HepG2 (cell line): ENCODE measurements around the gene FYB2. TPM values are rescaled to one million over a fixed set of nuclear protein-coding genes. Genes with fewer than 3 reads are reported as not detected.

Experiments
- ATAC-seq: fragments of 200-7000 bp; cut with Tn5 transposase; 3 replicates; pipeline ENCODE4 v1.9.1; 2020; ENCODE audit warnings: mild to moderate bottlenecking, moderate library complexity
- BruUV-seq: library from RNA; stranded (reverse); fragments of 400-500 nt; replicated peaks from 2 replicates; lab custom pipeline; 2021; lab: Mats Ljungman, UMichigan
- CTCF ChIA-PET: fragments of 300-600 bp; formaldehyde crosslinking; extraction: SDS; loops from one replicate; lab custom pipeline; 2021; ENCODE audit warnings: low total read pairs, inconsistent platforms, low intra/inter-chr PET ratio; lab: Yijun Ruan, JAX
- POLR2A ChIA-PET: fragments of 350-600 bp; sonication (Branson Sonifier 250); formaldehyde crosslinking; loops from one replicate; lab custom pipeline; 2020; ENCODE audit warnings: antibody characterized with exemption, inconsistent platforms; lab: Yijun Ruan, JAX
- DNase-seq: peaks from one replicate; pipeline ENCODE4 v3.0.0-alpha.2; 2015; ENCODE audit warnings: low spot score
- FAIRE-seq: peaks from 3 replicates; lab custom pipeline; 2011; peaks lifted over from hg19 to GRCh38; lab: Jason Lieb, UNC
- H2AFZ ChIP-seq: one replicate; pipeline ENCODE4 v1.6.1; 2011; ENCODE audit warnings: low read length, inconsistent platforms
- H3K27ac ChIP-seq: fragments of 300-600 bp; 3 replicates; pipeline ENCODE4 v1.8.0; 2011; ENCODE audit warnings: mixed run types, mild to moderate bottlenecking, mixed read lengths, low read length, inconsistent platforms; ENCODE audit not compliant: insufficient read depth; ENCODE audit errors: extremely low read length
- H3K27me3 ChIP-seq, 2 experiments: fragments of 200-600 bp in 1 of 2; 2 replicates in 1 of 2; 3 replicates in 1 of 2; pipeline versions ENCODE4 v1.6.0 to v1.8.0; 2011; ENCODE audit warnings: low read length in 2 of 2, mild to moderate bottlenecking in 2 of 2, moderate library complexity in 2 of 2, inconsistent platforms in 1 of 2; ENCODE audit not compliant: insufficient read depth in 2 of 2, control insufficient read depth in 1 of 2
- H3K36me3 ChIP-seq, 2 experiments: fragments of 200-600 bp in 1 of 2; replicated peaks in 1 of 2; 2 replicates in 1 of 2; 3 replicates in 1 of 2; pipeline versions ENCODE4 v1.5.1 to v1.8.0; 2011; ENCODE audit warnings: low read length in 2 of 2, inconsistent platforms in 1 of 2; ENCODE audit not compliant: insufficient read depth in 2 of 2, control insufficient read depth in 1 of 2
- H3K4me1 ChIP-seq: 2 replicates; pipeline ENCODE4 v1.5.1; 2012; ENCODE audit warnings: low read length, inconsistent platforms; ENCODE audit not compliant: insufficient read depth
- H3K4me2 ChIP-seq: 2 replicates; pipeline ENCODE4 v1.6.0; 2011; ENCODE audit warnings: low read depth, low read length, inconsistent platforms
- H3K4me3 ChIP-seq, 3 experiments: fragments of 200-600 bp in 1 of 3; sonication (generic), shearing (Covaris generic) in 1 of 3; replicated peaks in 1 of 3; 2 replicates each; pipeline ENCODE4 v1.5.1; 2011 to 2016; ENCODE audit warnings: low read length in 3 of 3, inconsistent platforms in 2 of 3, low read depth in 2 of 3, mild to moderate bottlenecking in 2 of 3, control low read depth in 1 of 3, mixed read lengths in 1 of 3; ENCODE audit not compliant: insufficient read depth in 1 of 3
- H3K79me2 ChIP-seq: one replicate; pipeline ENCODE4 v1.6.1; 2011; ENCODE audit warnings: low read length, inconsistent platforms; ENCODE audit not compliant: insufficient read depth
- H3K9ac ChIP-seq: 2 replicates; pipeline ENCODE4 v1.6.0; 2011; ENCODE audit warnings: mild to moderate bottlenecking, low read depth, low read length, inconsistent platforms; ENCODE audit not compliant: insufficient read depth
- H3K9me3 ChIP-seq: 2 replicates; pipeline ENCODE4 v1.5.1; 2012; ENCODE audit warnings: mild to moderate bottlenecking, low read length
- H4K20me1 ChIP-seq: 2 replicates; pipeline ENCODE4 v1.6.0; 2011; ENCODE audit warnings: inconsistent platforms, mild to moderate bottlenecking, low read length, moderate library complexity; ENCODE audit not compliant: insufficient read depth
- ARID5B ChIP-seq: IDR thresholded peaks from 2 replicates; pipeline ENCODE4 v1.4.0; 2020; ENCODE audit warnings: mild to moderate bottlenecking, missing genetic modification reagents
- ARNT2 ChIP-seq: sonication (generic); formaldehyde crosslinking; IDR thresholded peaks from 2 replicates; pipeline ENCODE4 v1.8.0; 2022; ENCODE audit warnings: mild to moderate bottlenecking, low read depth, missing genetic modification reagents, moderate library complexity
- CEBPB ChIP-seq: IDR thresholded peaks from 2 replicates; pipeline ENCODE4 v1.6.1; 2011; ENCODE audit warnings: low read depth, low read length, improper control_type of control experiment, borderline replicate concordance
- HNF4A ChIP-seq: sonication (generic); formaldehyde crosslinking; IDR thresholded peaks from 2 replicates; pipeline ENCODE4 v1.4.0; 2020; ENCODE audit warnings: missing genetic modification reagents
- LCORL ChIP-seq, 2 experiments: fragments of 450-650 bp in 1 of 2; sonication (generic) in 1 of 2; formaldehyde crosslinking in 1 of 2; IDR thresholded peaks; 2 replicates each; pipeline versions ENCODE4 v1.5.0 to v1.6.1; 2017 to 2020; ENCODE audit warnings: antibody characterized with exemption in 1 of 2, missing genetic modification reagents in 1 of 2
- MAFF ChIP-seq: IDR thresholded peaks from 2 replicates; pipeline ENCODE4 v1.6.1; 2011; ENCODE audit warnings: low read depth, low read length, improper control_type of control experiment
- MAFG ChIP-seq: sonication (generic); formaldehyde crosslinking; IDR thresholded peaks from 2 replicates; pipeline ENCODE4 v1.5.1; 2020; ENCODE audit warnings: mild to moderate bottlenecking, missing genetic modification reagents
- MAFK ChIP-seq, 2 experiments: IDR thresholded peaks in 1 of 2; conservative IDR thresholded peaks in 1 of 2; 2 replicates each; pipeline ENCODE4 v1.6.1; 2011; ENCODE audit warnings: improper control_type of control experiment in 2 of 2, low read length in 2 of 2
- RXRB ChIP-seq: IDR thresholded peaks from 2 replicates; pipeline ENCODE4 v1.6.1; 2016; ENCODE audit warnings: borderline replicate concordance, missing genetic modification reagents, missing compliant biosample characterization
- TCF7L2 ChIP-seq: IDR thresholded peaks from 2 replicates; pipeline ENCODE4 v1.6.1; 2011; ENCODE audit warnings: mild to moderate bottlenecking, low read depth, low read length, moderate library complexity
- ZBTB38 ChIP-seq: sonication (generic); formaldehyde crosslinking; IDR thresholded peaks from 2 replicates; pipeline ENCODE4 v1.5.1; 2020; ENCODE audit warnings: mild to moderate bottlenecking, missing genetic modification reagents
- ZFY ChIP-seq: sonication (generic); formaldehyde crosslinking; IDR thresholded peaks from 2 replicates; pipeline ENCODE4 v1.4.0; 2020; ENCODE audit warnings: missing genetic modification reagents
- ZSCAN22 ChIP-seq: sonication (generic); formaldehyde crosslinking; IDR thresholded peaks from 2 replicates; pipeline ENCODE4 v1.4.0; 2020; ENCODE audit warnings: mild to moderate bottlenecking, missing genetic modification reagents
- WGBS: methylation state at CpG from one replicate; pipeline ENCODE4 v1.1.6; 2017; ENCODE audit warnings: low lambda C conversion rate; 5-methylcytosine and 5-hydroxymethylcytosine counted together
- in situ Hi-C: cut with HindIII; loops from 2 replicates; pipeline ENCODE4 v1.10.0; 2017; ENCODE audit warnings: low pct_unique_long_range_greater_than_20kb; ENCODE audit not compliant: extremely low pct_ligation_motif_present
- intact Hi-C: fragments of 100-400 bp; cut with micrococcal nuclease; formaldehyde crosslinking; loops from one replicate; pipeline ENCODE4 v1.10.0; 2022; ENCODE audit not compliant: unreplicated experiment
- polyA plus RNA-seq, 8 experiments: library from polyadenylated mRNA; depleted of rRNA in 3 of 8; stranded (reverse) in 7 of 8; unstranded in 1 of 8; fragments of >200 nt; fragmentation: Illumina TruSeq in 4 of 8; extraction: Trizol in 4 of 8; gene quantifications; 2 replicates each; pipeline versions ENCODE4 v1.2.1 to v1.2.3, GENCODE V29; 2011 to 2016; ENCODE audit warnings: low read depth in 4 of 8, missing spikeins in 1 of 8, mixed read lengths in 1 of 8; ENCODE audit not compliant: insufficient read depth in 1 of 8
- total RNA-seq, 5 experiments: library from RNA; depleted of rRNA; stranded (reverse); fragments of >200 nt; fragmentation: Illumina TruSeq; extraction: Trizol; gene quantifications; 2 replicates each; pipeline ENCODE4 v1.2.3, GENCODE V29; 2016; ENCODE audit warnings: low read depth in 1 of 5

Gene FYB2
- total and polyA plus RNA-seq, 2 of the 13 experiments (the other 11 are each of a cell fraction or from before 2014, with no cell fraction given), result 1.2 to 2.7 TPM

DNA sequence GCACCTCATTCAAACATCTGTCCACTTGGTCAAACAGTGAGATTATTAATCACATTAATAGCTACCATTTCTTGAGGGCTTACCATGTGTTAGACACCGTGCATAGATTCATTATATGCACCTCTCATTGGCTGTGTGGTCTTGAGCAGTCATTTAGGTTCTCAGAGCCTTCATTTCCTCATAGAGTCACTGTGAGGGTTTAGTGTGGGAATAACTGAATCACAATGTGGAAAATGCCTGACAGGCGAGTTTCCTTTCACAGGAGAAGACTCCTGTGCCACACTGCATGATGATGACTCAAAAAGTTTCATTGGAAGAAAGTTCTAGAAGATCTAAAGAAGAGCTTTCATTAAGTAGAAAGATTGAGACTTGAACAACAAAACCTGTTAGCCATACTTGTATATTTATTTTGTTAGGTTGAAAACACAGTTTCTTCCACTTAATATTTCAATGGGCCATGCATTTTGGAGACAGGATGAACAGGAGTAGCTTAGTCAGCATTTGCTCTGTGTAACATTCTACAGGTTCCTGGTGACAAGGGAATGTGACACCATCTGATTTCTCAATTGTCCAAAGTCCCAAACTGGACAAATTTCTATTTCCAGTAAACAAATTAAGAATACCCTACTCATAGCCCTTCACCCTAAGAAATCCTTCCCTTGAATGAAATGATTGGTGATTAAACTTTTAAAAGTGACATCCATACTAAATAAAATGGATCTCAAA lies 45.7 kb downstream of the FYB2 start:
- Histone ChIP-seq H3K79me2 (no peaks in the 10 kb centered on the region), H3K27me3 (no peaks in the 10 kb centered on the region)
- CTCF ChIA-PET, result no interaction called here
- peak; percentile 25 for DNase-seq
- TF ChIP-seq ZBTB38 (no peak), CEBPB (peak; percentile 29; the same call in 1 of the 2 replicates), MAFG (CRISPR knock-in tag) (0 out of 2 replicates have a peak, but pooled peaks have one; percentile 36), ARID5B (CRISPR knock-in tag) (0 out of 2 replicates have a peak, but pooled peaks have one; percentile 10), TCF7L2 (no peak), MAFF (peak; percentile 91), ZSCAN22 (no peak), MAFK (conservative IDR thresholded peaks at IDR 0.05 in 1 of 2, IDR thresholded peaks at IDR 0.05 in 1 of 2; ENCODE audit: low read length in 2 of 2) (peak; percentile 95), RXRB (CRISPR knock-in tag) (no peak), ZFY (CRISPR knock-in tag) (no peak), LCORL (IDR thresholded peaks at IDR 0.05) (no peak), LCORL (CRISPR knock-in tag; IDR thresholded peaks at IDR 0.05) (0 out of 2 replicates have a peak, but pooled peaks have one; percentile 42), ARNT2 (no peak), HNF4A (CRISPR knock-in tag) (peak; percentile 55; the same call in 1 of the 2 replicates)
- TF ChIP-seq, all 625 proteins: peak for 7
- no TSS peak for BruUV-seq
- Histone ChIP-seq H3K4me1 (peaks cover 18% of the 10 kb centered on the region), H3K36me3 (no peaks in the 10 kb centered on the region), H2AFZ (no peak overlapping the region), H4K20me1 (no peaks in the 10 kb centered on the region), H3K4me2 (no peak overlapping the region), H3K9me3 (no peaks in the 10 kb centered on the region), H3K4me3 (no peak overlapping the region), H3K9ac (no peak overlapping the region), H3K27ac (no peak overlapping the region)
- in situ Hi-C loops (no loop called here), intact Hi-C loops (no loop called here)
- WGBS, result 81% methylated on average over 2 of the region's 2 CpGs
- FAIRE-seq (no peak), ATAC-seq (no peak; the same call in 2 of the 3 replicates)
- POLR2A ChIA-PET, result no interaction called here
